GM19455 (cell line): ENCODE measurements around the gene ZDHHC16.
"Not testable (repeated sequence)": the region's sequence is repeated elsewhere in the genome, so short reads cannot be mapped to it uniquely, and the experiment has no call there.

ENCODE experiments used
- ATAC-seq: cut with Tn5 transposase; IDR thresholded peaks from one replicate; pipeline ENCODE4 v1.9.1; 2021; ENCODE audit not compliant: unreplicated experiment

ZDHHC16 gene

GRCh38 chr10:97475936-97476594 is 30.1 kb downstream of the ZDHHC16 start:
- no peak for ATAC-seq

DNA sequence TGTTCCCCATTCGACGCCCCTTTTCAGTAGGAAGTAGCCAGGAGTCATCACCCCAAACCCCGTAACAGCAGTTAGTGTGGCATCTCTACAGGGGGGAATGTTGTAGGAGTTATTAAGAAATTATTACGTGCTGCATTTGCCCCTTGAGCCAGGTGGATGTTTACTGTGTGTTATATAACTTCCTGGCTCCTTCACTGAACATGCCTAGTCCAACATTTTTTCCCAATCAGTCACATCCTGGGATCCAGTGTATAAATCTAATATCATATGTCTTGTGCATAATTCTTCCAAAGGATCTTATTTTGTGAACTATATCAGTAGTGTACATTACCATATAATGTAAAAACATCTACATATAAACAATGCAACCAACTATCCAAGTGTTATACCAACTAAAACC is 33.4 kb downstream of the ZDHHC16 start:
- not testable (repeated sequence) for ATAC-seq

GRCh38 chr10:97479939-97480338 is 34.0 kb downstream of the ZDHHC16 start:
- ATAC-seq = no peak

GRCh38 chr10:97481071-97481470 is 35.1 kb downstream of the ZDHHC16 start:
- no peak for ATAC-seq

GRCh38 chr10:97482381-97482780 is 36.4 kb downstream of the ZDHHC16 start:
- ATAC-seq = no peak

- no peak for ATAC-seq
Observed at GRCh38 chr10:97483506-97483905, 37.5 kb downstream of the ZDHHC16 start.

DNA sequence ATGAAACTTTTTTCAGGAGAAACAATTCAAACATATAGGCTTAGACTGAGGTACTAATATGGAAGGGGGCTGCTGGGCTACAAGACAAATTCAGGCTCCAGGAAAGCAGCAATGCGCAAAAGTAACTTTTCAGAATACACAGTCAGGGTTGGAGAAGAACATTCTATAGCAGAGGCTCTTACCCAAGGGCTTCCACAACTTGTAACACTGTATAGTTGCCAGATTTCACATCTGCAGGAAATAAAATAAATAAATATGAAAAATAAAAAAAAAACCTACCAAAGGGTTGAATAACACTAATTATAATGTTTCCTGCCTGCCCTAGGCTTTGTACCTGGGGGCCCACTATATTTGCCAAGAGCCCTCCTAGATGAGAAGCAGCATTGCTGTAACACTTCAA is 37.9 kb downstream of the ZDHHC16 start:
- no peak for ATAC-seq

- ATAC-seq = no peak
Observed at GRCh38 chr10:97485647-97486281, 39.8 kb downstream of the ZDHHC16 start.

DNA sequence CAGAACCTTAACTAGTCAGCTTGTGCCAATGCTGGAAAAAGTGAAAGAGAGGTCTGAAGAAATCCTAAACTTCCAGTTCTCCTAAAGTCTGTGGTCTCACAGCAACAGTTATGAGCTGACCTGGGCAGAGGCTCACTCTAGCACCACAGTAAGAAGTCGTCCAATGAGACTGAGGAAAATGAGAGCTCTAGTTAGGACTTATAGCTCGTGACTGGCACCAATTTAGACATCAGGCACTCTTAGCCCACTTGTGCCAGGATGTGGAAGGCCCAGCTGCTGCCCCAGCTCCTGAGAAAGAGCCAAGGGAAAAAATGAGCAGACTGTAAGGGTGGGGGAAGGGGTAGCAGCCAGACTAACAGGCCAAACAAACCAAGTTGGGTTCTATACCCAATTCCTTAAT is 44.6 kb downstream of the ZDHHC16 start:
- ATAC-seq = no peak

DNA sequence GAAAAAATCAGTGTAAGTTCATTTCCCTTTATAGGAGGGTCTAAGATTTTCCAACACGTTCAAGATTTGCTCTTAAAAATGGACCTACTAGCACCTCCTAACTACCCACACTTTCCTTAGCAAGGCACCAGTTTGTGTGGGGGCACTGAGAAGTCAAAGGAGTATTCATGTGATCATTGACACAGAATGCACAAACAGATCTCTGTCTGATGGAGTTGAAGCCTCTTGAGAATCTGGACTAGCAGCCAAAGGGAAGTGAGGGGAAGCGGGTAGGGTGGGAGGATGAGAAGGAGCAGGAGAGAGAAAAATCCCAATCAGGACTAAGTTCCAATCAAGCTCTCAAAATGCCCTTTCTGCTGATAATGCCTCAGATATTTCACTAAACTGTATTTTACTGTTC is 48.2 kb downstream of the ZDHHC16 start:
- ATAC-seq = no peak

DNA sequence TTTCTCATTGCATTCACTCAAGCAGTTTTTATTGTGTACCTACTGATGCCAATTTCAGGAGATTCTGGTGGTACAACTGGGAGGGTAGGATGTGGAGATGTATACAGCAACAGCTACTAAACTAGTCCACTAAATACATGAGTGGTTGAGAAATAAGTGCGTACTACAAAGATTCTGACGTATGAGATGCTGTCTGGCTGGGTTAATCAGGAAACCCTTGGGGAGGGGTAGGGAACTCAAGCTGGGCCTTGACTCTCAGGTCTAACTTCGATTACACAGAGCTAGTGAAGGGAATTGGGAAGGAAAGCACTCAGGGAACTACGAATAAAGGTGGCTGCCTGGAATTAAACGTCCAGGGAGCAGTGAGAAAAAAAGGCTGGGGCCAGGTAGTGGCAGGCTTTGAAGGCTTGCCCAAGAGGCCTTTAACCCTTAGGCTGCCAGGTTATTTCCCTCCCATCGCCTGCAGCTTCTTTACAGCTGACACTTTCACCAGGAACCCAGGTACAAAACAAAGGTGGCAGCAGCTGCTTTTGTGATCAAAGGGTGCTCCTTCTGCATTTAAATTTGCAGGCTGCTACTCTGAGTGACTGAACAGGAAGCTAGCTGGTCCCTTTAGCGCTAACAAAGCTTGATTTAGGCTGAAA is 49.0 kb downstream of the ZDHHC16 start:
- no peak for ATAC-seq

DNA sequence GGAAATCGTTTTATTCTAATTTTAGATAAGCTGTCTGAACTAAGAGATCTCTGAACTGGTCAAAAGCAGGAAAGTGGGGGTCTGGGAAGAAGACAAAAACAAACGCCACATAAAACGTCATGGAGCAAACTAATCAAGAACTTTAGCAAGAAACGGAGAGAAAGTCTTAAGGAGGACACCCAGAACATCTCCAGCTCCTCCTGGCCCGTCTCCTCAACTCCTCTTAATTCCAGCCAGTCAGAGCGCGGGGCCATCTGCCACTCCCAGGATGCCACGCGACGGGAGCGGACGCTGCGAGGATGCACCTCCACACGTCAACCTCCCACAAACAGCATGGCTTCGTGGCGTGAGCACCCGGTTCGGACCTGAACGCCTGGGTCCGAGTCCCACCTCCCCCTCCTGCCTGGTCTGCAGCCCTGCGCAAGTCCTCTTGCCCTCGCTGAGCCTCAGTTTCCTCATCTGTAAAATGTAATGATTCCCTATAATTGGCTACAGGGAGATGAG is 51.6 kb downstream of the ZDHHC16 start:
- no peak for ATAC-seq

GRCh38 chr10:97498076-97498840 is 52.3 kb downstream of the ZDHHC16 start, which contains the start of gene MMS19:
TSS of gene MMS19 (minus strand) at chr10:97498422. CDS start at chr10:97498384, 38 bp downstream.
- ATAC-seq = peak; percentile 92

DNA sequence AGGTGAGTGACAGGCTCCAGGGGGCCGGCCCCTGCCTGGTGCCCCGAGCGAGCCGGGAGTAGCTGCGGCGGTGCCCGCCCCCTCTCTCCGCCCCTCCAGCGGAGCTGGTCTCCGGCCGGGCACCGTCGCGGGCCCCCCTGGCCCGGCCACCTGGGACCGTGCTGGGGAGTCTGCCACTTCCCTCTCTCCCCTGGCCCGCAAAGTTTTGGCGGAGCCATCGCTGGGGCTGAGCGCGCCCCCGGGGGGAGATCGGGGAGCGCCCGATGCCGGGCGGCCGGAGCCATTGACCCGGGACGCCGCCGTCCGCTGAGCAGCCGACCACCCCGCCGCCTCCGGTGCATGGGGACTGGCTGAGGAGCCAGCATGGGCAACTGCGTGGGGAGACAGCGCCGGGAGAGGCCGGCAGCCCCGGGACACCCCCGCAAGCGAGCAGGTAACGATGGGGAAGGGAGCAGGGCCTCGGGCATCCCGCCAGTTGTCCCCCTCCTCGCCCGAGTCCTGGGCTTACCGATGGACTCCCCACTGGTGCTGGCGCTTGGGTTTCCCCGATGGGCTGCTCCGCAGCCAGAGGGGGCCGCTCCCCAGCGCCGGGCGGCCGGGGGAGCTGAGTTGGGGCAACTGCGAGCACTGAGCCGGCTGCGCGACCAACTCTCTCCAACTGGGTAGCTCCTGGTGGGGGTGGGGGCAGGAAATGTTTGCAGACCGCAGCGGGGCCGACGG is 53.0 kb downstream of the ZDHHC16 start, which contains the start of gene UBTD1:
Gene UBTD1, plus strand, starts transcription at position 84 of the 720 bp plus-strand sequence. Its CDS starts 280 bp downstream, at position 364.
- peak; percentile 6 for ATAC-seq

DNA sequence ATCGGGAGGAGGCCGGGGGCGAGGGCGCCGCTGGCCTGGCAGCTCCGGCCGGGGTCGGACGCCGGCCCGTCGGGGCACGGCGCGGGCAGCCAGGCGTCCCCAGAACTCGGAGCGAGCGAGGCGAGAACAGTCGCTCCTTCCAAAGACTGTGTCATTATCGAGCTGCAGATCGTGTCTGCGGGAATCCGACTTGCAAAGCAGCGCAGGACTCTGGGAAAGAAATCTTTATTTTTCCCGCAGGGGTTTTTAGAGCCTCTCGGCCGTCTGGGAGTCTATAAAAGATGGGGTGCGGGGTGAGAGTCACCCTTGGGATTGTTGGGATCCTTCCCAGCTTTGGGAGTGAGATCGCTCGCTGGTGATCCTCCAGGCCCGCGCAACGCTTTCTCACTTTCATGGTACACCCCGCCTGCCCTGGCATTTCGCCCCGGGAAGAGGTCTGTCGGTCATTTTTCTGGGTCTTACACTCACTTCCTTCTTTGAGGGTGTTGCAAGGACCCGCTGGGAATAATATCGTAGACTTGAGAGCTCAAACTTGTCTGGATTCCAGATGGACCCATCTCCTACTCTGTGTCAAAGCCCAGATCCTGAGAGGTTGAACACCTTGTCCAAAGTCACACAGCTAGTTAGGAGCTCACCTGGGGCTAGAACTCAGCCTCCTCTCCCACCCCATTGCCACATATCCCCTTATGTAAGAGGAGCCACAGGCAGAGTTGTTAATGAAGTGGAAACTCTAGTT is 53.8 kb downstream of the ZDHHC16 start:
- ATAC-seq = no peak

GRCh38 chr10:97500297-97500575 is 54.3 kb downstream of the ZDHHC16 start:
- no peak for ATAC-seq

- ATAC-seq = no peak
Observed at GRCh38 chr10:97502916-97503315, 56.9 kb downstream of the ZDHHC16 start.

DNA sequence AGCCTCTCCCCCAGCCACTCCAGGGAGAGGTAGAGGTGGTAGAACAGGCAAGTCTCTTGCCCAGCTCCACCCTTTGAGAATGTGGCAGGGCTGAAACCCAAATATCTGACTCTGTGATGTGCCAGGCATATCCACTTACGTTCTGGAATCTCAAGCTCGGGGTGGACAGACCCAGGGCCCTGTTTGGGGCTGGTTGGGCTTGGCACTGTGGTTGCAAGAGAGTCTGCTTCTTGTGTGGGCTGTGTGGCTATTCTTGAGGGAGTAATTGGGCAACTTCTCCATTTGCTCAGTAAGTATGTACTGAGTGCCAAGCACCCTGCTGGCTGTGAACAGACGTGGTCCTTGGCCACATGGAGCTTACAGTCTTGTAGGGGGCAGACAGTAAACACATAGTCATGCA is 57.4 kb downstream of the ZDHHC16 start:
- ATAC-seq = no peak

DNA sequence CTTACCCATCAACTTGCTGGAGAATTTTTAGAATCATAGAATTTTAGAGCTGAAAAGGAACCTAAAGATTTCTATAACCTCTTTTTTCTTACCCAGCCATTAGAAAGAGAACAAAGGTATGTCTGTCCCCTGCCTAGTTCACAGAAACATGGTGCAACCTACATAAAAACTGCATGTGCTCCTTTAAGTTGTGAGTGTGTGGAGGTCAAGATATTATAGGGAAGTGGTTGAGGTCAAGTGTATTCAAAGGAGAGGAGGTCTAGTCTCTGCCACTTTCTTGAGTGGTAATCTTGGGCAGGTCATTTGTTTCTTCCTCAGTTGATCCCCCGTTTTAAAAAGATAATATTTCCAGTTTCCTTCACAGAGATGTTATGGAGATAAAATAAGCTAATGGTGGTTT is 59.2 kb downstream of the ZDHHC16 start:
- no peak for ATAC-seq
